Right renal pelvis (tissue), 4 donors: ENCODE measurements around the gene NAPEPLD. TPM values are rescaled to one million over a fixed set of nuclear protein-coding genes. Genes with fewer than 3 reads are reported as not detected.
"Not testable (repeated sequence)": the region's sequence is repeated elsewhere in the genome, so short reads cannot be mapped to it uniquely, and the experiment has no call there.

Experiments used
- DNase-seq, 4 donors: peaks; one replicate each; pipeline ENCODE4 v3.0.0-alpha.2; 2013; ENCODE audit warnings: low read depth in 4 of 4, low spot score in 3 of 4, missing footprints in 1 of 4
- polyA plus RNA-seq, 4 donors: library from polyadenylated mRNA; unstranded; fragments of 120-200 nt; gene quantifications; one replicate each; pipeline ENCODE4 v1.2.1, GENCODE V29; 2013; ENCODE audit not compliant: insufficient read length in 4 of 4

The NAPEPLD gene
- polyA plus RNA-seq, result 10 to 100 TPM; 31.2 to 47.6 (median 40.0) TPM

DNA sequence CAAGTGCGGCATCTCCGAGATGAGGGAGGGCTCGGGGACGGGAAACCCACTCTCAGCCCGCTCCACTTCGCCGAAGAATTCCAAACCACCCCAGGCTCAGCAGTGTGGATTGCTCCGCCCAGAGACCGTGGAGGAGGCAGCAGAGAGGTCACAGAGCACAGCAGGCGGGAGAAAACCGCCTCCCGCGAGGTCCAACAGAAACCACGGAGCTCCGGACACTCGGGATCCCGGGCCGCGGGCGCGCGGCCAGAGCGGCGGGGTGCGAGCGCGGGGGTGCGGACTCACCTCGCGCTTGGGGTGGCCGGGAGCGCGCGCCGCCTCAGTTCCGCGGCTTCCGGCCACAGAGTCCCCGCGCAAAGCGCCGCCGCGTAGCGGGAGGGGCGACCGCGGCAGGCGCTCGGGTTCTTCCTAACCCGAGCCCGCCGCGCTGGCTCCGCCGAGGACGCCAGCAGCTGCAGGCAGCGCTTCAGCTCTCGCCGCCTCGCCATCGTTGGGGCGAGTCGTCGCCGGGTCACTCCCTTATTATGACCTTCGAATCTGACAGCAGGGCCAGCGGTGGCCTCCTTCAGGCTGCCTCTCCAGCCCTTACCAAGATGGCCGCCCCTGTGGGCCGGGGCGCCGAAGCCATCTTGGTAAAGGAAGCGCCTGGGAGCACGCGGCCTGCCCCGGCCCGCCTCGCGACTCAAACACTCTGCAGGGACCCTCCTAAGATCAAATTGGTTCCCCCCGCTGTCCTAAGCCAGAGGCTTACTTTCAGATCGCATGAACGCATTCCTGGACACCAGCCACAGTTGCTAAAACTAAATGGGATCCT is at the start of gene NAPEPLD:
NAPEPLD (minus strand) TSS at position 106 of the 814 bp plus-strand sequence. CDS start 20,323 bp downstream, outside the sequence.
- peak; percentile 77 to 91 (median 85) for DNase-seq

DNA sequence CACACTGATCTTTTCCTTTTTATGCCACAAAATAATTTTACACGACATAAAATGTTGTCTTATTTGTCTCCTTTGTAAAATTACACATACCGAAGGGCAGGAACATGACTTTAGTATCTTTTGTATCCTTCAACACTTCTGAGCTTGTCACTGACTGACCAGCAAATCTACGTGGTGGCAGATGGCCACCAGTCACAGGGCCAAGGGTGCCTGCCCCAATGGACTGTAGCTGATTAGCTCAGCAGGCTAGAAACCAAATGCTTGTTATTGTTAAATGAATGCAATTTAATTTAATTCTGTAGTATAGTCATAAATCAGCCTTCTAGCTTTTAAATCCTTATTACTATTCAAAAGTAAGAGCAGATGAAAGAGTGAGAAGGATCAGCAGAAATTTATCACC is 49.2 kb upstream of the NAPEPLD start:
- not testable (repeated sequence) for DNase-seq

DNA sequence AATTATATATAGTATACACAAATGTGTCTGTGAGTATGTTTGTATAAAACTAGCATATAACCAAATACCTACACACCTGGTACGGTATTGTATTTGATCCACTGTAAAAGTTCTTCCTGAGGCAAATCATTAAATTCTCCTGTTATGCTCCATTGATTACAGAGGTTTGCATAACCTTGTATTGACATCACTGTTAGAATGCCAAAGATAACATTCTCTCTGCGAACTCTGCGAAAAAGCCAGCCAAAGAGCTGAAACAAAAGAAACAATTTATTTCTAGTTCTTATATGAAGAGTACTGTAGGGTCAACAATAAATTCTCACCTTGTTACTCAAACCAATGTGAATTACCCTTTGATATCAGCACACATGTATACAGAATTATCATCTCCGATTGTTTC is 46.5 kb upstream of the NAPEPLD start:
- DNase-seq, result peak in 1 of 4 donors; percentile 6

DNA sequence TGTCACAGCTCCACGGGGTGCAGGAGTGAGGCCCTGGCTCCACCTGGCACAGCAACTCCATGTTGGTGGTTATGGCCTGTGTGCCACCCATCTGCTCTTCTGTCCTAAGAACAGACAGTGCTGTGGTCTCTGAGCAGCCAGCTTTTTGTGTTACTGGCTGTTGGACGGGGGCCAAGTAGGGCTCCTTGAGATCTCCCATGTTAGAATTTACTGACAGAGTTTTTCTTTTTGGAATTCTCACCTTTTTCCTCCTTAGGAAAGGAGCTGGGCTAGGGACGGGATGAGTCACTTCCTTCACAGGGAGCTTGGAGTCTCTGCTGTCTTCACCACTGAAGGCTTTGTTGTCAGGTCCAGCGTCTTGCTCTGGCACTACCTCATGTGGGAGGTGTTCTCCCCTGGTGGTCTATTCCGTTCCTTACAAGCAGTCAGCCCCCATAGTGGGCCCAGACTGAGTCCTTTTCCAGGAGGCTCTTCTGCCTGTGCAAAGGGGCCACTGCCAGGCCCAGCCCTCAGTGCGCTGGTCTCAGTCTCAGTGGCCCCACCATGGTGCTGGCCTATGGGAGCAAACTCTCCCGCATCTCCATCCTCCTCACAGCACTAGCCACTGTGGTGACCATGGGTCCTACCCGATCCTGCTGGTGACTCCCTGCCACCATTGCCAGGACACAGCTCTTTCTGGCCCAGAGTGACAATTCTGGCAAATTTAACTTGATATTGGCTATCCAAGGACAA is 23.7 kb upstream of the NAPEPLD start:
- DNase-seq, result not testable (repeated sequence)

DNA sequence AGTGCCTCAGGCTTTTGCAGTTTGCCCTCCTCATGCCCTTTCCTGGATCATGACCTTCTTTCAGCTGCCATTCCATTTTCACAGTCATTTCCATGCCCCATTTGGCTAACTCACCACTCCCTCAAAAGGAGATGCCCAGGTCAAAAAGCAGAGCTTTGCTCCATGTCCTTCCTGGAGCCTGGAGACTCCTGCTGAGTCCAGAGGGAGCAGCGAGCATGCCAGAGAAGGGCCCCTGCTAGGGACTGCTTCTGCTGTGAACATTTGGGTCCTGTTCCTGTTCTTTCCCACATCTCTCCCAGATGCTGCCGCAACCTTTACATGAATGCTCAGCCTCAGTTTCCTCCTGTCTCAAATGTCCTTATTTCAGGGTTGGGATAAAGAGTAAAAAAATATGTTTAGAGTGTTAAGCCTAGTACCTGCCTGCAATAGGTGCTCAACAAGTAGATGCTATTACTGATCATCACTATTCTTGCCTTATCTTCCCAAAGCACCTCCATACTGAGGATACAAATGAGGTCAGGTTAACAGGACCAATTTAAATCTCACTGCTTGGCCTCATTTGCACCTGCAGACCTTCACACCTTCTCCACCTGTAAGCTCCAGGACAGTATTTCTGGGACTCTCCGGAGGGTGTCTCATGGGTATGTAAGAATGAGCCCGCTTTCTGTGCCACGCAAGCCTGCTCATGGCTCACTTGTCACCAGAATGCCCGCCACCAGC is 23.0 kb upstream of the NAPEPLD start:
- DNase-seq, result not testable (repeated sequence)

DNA sequence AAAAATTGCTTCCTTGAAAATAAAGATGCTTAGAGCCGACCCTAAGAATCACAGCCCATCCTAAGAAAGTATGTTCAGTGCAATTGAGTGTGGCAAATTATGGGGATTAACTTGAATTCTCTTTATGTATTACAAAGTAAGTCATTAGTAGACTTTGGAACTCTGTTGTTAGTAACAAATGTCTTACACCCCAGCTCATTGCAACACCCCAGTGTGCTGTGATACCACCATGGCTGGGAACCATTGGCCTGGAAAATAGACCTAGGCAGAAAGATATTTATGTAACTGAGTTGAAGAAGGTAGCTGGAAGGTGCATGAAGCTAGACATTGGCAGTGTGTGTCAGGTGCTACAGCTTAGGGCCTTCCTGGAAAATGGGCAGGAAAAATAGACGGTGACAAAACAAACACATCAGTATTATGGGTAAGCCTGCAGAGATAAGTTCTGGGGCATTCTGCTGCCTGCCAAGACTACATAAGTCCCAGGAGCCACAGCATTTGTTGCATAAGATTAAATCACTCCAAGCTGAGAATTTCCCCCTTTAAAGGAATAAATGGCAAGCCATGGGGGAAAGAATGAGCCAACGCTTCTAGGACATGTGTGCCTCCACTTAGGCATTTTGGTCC is 18.1 kb upstream of the NAPEPLD start:
- not testable (repeated sequence) for DNase-seq

DNA sequence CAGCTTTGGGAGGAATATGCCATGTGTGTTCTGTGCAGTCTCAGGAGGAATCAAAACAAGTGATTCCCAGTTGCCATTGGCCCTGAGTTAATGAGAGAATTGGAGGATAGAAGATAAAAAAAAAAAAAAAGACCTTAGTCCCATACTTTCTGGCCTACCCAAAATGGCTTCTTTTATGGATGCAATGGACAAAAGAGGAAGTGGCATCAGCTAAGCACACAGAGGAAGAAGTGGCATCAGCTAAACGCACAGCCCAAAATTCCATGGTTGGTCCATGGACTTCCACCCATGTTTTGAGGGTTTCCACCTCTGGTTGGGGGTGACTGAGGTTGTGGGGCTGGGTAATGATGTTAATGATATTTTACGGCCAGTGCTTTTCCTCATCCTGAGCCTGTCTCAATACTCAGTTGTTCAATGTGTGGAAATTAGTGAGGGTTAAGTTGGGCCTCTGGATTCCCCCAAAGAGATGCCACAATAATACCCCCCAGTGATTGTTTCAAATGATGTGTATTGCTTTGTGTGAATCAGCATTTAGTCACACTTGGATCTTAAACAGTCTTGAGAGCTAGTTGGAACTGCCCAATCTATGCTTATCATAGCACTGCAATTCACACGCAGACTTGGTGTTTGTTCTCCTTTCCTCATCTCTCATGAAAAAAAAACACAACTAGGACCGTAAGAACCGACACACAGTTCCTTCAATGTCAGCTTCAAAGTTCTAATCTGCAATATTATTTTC is 14.4 kb upstream of the NAPEPLD start:
- not testable (repeated sequence) for DNase-seq

DNA sequence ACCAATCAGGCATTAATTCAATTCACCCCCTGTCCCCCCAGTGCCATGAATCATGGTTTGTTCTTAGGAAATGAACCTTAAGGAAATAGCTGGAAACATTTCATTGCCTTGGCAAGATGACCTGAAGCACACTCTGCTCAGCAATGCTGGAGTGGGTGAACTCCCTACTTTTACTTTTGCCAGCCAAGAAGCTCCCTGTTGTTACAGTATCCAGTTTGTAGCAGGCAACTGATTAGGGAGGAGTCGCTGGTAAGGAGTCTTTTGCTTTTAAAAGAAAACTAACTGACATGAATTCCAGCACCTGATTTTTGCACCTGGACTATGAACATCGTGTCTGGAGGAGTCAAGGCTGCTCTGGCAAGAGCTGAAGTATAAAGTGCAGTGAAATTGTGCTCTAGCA is 13.7 kb upstream of the NAPEPLD start:
- DNase-seq, result not testable (repeated sequence)

DNA sequence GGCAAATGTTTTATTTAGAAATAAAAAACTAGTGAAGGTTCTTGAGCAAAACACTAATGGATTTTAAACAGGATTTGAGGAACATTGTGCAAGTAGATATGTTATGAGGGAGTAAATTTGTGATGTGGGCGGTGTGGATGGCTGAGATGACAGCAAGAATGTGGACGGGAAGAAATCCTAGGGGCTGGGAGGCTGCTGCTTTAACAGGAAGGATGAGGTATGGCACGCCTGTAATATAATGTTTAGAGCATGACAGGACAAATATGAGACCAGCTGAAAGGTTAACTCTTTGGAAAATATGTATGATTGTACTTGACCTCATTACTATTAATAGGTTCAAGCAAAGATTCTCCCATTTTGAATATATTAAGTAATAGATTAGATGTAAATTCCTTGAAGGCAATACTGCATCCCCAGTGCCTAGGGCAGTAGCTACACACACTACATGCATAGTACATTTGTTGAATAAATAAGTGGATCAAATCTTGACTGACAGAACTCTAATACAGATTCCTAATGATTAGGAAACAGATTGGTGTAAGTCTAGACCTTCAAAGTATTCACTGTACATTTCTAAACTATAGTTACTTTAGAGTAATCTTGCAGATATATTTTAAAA is 13.2 kb upstream of the NAPEPLD start:
- DNase-seq, result not testable (repeated sequence)

DNA sequence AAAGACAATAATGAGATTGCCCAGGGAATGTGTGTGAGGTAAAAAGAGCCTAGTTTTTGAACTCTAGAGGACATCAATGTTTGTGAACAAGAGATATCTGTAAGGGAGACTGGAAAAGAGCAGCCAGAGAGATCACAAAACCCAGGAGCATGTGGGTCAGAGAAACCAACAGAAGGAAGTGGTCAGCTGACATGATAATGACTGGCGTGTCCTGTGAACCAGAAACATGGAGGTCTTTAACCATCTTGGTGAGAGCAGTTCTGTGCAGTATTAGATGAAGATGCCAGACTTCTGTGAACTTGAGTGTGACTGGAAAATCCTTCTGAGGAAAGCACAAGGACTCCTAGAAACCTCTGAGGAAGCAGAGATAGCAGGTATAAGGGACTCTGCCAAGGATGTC is 10.2 kb upstream of the NAPEPLD start:
- not testable (repeated sequence) for DNase-seq

DNA sequence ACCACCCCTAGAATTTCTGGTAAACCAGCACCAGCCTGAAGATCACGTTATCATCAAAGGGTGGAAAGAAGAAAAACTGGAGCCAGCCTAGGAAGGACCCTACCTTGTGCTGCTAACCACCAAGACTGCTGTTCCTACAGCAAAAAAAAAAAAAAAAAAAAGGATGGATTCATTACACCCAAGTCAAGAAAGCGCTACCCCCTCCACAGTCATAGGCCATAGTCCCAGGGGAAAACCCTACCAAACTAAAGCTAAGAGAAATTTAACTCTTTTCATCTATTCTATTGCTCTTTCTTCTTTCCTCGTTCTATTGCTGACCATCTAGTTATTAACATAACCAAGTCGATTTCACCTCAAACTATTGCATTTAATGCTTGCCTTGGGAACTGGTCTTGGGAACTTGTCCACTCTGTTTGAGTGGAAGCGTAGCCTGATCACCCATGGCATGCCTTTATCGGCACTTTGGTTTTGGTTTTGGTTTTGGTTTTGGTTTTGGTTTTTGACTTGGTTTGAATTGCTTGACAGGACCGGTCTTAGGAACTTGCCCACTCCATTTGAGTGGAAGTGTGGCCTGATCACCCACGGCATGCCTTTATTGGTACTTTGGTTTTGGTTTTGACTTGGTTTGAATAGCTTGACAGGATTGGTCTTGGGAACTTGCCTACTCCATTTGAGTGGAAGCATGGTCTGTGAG is 6.6 kb upstream of the NAPEPLD start:
- DNase-seq, result not testable (repeated sequence)

DNA sequence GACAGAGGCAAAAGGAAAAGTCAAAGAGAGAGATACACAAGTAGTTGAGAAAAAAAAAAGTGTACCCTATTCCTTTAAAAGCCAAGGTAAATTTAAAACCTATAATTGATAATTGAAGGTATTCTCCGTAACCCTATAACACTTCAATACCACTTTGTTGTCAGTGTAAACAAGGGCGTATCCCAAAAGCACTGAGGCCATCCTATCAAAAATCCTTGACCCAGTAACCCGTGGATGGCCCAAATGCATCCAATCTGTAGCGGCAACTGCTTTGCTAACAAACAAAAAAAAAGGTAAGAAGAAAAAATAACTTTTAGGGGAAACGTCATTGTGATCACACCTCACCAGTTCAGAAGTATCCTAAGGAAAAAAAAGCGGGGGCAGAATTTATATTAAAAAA is 5.1 kb upstream of the NAPEPLD start:
- no peak for DNase-seq

DNA sequence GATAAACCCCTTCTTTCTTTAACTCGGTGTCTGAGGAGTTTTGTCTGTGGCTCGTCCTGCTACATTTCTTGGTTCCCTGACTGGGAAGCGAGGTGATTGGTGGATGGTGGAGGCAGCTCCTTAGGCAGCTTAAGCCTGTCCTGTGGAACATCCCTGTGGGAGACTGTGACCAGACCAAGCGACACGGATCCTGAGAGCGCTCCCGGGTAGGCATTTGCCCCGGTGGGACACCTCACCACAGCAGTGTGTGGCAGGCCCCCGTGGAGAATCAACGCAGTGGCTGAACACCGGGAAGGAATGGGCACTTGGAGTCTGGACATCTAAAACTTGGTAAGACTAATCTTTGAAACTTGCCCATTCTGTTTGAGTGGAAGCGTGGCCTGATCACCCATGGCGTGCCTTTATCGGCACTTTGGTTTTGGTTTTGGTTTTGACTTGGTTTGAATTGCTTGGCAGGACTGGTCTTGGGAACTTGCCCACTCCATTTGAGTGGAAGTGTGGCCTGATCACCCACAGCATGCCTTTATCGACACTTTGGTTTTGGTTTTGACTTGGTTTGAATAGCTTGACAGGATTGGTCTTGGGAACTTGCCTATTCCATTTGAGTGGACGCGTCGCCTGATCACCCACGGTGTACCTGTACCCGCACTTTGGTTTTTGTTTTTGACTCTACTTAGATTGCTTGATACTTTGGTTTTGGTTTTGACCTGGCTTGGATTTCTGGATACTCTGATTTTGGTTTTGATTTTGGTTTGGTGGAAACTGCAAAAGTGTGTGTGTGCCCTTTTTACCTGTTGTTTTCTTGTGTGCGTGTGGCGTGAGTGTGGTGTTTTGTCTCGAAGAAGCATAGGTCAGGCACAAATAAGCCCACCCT is 4.1 kb upstream of the NAPEPLD start:
- not testable (repeated sequence) for DNase-seq

DNA sequence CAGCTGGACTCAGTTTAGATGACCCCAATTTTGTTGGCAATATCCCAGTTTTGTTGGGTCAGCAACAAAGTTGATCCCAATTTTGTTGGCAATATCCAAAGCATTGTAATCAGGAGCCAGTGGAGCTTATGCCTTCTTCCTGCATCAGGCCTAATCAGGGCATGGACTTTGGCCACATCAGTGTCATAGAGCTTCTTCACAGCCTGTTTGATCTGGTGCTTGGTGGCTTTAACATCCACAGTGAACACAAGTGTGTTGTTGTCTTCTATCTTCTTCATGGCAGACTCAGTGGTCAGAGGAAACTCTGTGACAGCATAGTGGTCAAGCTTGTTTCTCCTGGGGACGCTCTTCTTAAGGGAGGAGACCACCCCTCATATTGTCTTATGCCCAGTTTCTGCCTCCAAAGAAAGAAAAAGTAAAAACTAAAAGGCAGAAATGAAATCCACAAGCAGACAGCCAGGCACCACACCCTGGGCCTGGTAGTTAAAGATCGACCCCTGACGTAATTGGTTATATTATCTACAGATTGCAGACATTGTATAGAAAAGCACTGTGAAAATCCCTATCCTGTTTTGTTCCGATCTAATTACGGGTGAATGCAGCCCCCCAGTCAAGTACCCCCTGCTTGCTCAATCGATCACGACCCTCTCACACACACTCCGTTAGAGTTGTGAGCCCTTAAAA is 3.2 kb upstream of the NAPEPLD start:
- DNase-seq, result not testable (repeated sequence)

DNA sequence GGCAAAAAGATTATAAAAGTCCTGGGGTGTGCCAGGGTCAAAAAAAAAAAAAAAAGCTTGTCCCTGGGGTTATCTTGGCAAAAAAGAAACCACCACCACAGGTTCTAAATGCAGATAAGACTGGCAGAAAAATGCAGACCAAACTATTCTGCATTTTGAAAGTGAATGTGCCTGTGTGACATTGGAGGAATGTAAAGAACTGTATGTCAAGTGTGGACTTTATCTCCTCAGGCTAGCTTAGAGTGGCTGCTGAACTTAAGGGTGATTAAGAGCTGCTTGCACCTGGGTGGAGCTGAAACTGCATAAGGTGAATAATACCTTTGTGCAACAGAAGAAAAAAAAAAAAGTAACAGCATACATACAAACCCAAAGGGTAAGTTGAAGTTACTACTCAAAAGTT is 1.3 kb upstream of the NAPEPLD start:
- DNase-seq, result no peak

DNA sequence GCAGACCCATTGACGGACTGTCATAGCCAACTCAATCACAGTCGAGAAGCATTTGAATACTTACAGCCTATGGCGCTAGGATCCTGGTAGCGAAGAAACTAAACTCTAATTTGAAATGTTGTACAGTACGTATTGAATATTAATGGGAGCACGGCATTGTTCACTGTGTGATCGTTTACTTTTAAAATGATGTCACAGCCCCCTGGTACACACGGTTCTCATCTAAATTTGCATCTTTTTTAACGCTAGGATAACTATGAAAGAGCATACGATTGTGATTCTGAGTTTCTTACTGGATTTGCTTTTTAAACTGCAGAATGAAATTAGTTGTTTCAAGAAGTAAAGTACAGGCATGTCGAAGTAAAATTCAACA is 895 bp upstream of the NAPEPLD start:
- no peak for DNase-seq
